Activated naive CD4-positive, alpha-beta T cell treated with anti-CD3 and anti-CD28 coated beads, Interleukin-2, amount 50 U/mL, for 72 hours (primary cell): Measurements from ENCODE around the gene ACSL1. TPM values are rescaled to one million over a fixed set of nuclear protein-coding genes. Genes with fewer than 3 reads are reported as not detected.
"Not testable (repeated sequence)": the region's sequence is repeated elsewhere in the genome, so short reads cannot be mapped to it uniquely, and the experiment has no call there.

Experiments used
- ATAC-seq, 2 donors: fragments of 150-1000 bp; cut with Tn5 transposase; 2 replicates each; pipeline ENCODE4 v1.10.0; 2021; ENCODE audit warnings: mild to moderate bottlenecking in 2 of 2, moderate library complexity in 2 of 2
- DNase-seq, 2 donors: peaks; one replicate each; pipeline ENCODE4 v3.0.0; 2021 to 2022; ENCODE audit warnings: low spot score in 2 of 2
- H3K27ac Mint-ChIP-seq, 2 donors: one replicate each; pipeline ENCODE4 v1.8.0; 2022; ENCODE audit warnings: mild to moderate bottlenecking in 2 of 2, mixed read lengths in 2 of 2
- H3K36me3 Mint-ChIP-seq, 2 donors: one replicate each; pipeline ENCODE4 v1.8.0; 2022; ENCODE audit warnings: mixed read lengths in 2 of 2
- H3K9me3 Mint-ChIP-seq, 2 donors: one replicate each; pipeline ENCODE4 v1.8.0; 2022; ENCODE audit warnings: mixed read lengths in 2 of 2
- total RNA-seq, 2 donors: library from RNA; stranded (reverse); gene quantifications; one replicate each; pipeline ENCODE4 v1.2.3, GENCODE V29; 2022

Gene ACSL1
- total RNA-seq, 2 donors from 2014 or later: 23.4 to 27.1 TPM

DNA sequence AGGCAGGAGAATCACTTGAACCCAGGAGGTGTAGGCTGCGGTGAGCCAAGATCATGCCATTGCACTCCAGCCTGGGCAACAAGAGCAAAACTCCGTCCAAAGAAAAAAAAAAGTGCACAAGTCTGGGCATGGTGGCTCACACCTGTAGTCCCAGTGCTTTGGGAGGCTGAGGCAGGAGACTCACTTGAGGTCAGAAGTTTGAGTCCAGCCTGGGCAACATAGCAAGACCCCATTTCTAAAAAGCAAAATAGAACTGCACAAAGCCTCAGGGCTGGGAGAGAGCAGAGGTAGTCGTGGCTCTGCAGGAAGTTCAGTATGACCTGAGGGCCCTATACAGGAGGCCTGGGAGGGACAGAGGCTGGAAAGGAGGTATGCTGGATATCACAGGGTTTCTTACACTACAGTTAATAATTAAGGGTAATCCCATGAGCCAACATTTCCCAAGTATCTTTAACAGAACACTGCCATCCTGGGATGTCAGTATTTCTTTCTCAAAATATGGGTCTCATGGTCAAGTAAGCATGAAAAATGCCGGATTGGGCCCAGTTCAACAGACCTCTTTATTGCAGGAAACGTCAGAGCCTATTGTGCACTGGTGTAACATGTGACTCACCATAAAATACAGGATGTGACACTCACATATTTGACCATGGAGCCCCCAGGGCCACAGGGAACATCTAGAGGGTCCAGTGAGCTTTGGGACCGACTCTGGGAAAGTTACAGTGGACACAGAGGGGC lies 37.8 kb downstream of the ACSL1 start:
- ATAC-seq: no peak
- H3K27ac Mint-ChIP-seq: no peak overlapping the region
- H3K36me3 Mint-ChIP-seq: peaks cover 9 to 19% of the 10 kb centered on the region in 2 donors
- H3K9me3 Mint-ChIP-seq: no peaks in the 10 kb centered on the region
- DNase-seq: no peak

DNA sequence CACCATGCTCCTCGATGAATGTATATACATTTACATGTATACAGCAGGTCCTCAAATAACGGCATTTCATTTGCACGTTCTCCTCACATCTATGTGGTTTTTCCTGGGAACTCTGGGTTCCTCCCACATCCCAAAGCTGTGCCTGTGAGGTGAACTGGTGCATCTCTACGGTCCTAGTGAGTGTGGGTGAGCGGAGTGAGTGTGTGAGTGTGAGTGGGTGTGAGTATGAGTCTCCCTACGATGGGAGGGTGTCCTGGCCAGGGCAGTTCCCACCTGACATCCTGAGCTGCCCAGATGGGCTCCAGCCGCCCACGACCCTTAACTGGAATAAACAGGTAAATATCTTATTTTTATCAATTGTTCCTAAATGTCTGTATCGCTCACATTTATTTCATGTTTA lies 40.0 kb downstream of the ACSL1 start:
- Mint-ChIP-seq H3K36me3 (peaks cover 5 to 32% of the 10 kb centered on the region in 2 donors), H3K9me3 (no peaks in the 10 kb centered on the region), H3K27ac (peak overlapping the region in 1 of 2 donors; percentile 65)
- ATAC-seq (peak in 1 of 2 donors; percentile 53), DNase-seq (no peak)

DNA sequence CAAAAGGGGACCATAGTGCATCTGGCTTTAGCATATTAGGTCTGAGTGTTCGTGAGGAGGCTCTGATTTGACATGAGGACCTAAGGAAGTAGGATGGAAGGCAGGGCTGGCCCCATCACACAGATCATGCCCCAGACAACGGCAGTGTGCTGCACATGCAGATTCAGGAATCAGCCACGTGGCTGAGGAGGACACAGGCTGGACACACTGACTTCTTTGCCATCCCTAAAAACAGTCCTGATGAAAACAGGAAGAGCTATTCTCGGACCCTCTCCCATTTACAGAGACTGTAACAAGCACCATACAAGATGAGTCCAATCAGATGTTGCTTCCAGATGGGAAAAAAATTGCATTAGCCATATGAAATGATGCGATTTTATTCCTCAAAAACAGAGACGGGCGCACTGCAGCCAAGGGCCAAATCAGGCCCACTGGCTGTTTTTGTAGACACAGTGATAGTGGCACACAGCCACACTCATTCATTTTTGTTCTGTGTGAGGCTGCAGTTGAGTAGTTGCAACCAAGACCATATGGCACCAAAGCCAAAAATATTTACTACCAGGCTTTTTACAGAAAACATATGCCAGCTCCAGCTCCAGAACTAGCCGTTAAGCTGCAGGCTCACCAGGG lies 41.0 kb downstream of the ACSL1 start:
- Mint-ChIP-seq H3K9me3 (no peaks in the 10 kb centered on the region), H3K36me3 (peaks cover 5 to 32% of the 10 kb centered on the region in 2 donors), H3K27ac (no peak overlapping the region)
- ATAC-seq (no peak), DNase-seq (no peak)

DNA sequence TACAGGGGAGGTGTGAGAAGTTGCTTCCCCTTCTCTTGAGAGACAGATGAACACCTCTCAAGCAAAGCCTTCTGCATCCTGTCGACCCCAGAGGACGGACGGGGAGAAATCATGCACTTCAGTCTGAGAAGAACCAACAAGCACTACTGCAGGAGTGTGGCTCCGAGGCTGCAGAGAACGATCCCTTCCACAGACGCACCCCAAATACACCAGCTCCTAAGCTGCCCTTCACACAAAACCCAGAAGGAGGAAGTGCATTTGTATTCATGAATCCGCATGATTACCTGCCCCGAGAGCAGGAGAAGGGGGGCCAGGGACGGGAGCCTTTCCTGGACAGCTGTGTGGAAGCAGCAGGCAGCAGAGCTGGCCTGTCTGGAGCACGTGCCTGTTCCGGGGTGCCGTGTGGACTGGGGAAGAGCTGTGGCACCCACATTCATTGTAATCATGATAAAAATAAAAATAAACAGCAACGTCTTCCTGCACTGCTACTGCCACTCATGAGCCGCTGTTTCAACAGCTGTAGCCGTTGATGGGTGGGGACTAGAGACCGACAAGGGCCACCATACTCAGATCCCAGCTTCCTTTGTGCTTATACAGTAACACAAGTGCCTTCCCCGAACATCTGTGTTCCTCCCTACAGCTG lies 42.9 kb downstream of the ACSL1 start:
- Mint-ChIP-seq H3K27ac (peak overlapping the region in 1 of 2 donors; percentile 84), H3K9me3 (peaks cover 0 to 4% of the 10 kb centered on the region in 2 donors), H3K36me3 (peaks cover 6 to 34% of the 10 kb centered on the region in 2 donors)
- peak; percentile 9 to 11 for ATAC-seq
- DNase-seq: no peak

- not testable (repeated sequence) for DNase-seq, H3K27ac Mint-ChIP-seq, H3K9me3 Mint-ChIP-seq, ATAC-seq
- peaks cover 4 to 24% of the 10 kb centered on the region in 2 donors for H3K36me3 Mint-ChIP-seq
These were observed 46.6 kb downstream of the ACSL1 start for GRCh38 chr4:184779160-184779559.

DNA sequence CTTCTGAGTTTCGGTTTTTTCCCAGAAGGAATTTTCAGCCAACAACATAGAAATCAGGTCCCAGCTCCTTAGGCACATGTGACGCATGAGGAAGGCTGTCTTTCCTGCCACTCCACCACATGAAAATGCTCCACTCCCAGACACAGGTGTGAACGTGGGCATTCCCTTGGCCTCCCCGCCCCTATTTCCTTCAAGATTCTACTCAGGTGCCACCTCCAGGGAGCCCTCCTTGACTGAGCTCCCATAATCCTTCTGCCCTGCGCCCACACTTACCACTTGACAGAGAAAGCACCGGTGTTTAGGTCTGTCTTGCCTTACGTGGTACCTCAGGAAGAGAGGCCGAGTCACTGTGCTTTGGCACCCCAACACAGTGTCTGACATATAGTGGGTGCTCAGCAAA lies 47.4 kb downstream of the ACSL1 start:
- DNase-seq (no peak), ATAC-seq (no peak)
- Mint-ChIP-seq H3K9me3 (peaks cover 0 to 4% of the 10 kb centered on the region in 2 donors), H3K36me3 (peaks cover 4 to 22% of the 10 kb centered on the region in 2 donors), H3K27ac (peak overlapping the region in 1 of 2 donors; percentile 32)

DNA sequence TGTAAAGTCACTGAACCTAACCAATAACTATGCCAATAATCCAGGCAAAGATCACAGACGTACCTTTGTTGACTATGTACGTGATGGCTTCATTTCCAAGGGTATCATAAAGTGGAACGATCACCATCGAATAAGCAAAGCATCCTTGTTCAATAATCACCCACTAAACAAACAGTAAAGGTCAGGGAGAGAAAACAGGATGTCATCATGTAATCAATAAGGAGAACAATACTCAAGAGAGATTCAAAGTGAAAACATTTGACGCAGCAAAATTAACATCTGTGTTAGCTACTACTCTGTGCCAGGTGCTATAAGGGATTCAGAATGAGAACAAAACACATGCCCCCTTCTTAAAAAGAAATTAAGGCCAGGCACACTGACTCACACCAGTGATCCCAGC lies 48.9 kb downstream of the ACSL1 start:
- H3K36me3 Mint-ChIP-seq: peaks cover 4 to 8% of the 10 kb centered on the region in 2 donors
- H3K9me3 Mint-ChIP-seq: peaks cover 0 to 4% of the 10 kb centered on the region in 2 donors
- no peak for ATAC-seq
- peak overlapping the region in 1 of 2 donors; percentile 41 for H3K27ac Mint-ChIP-seq
- DNase-seq: no peak

- ATAC-seq (no peak), DNase-seq (no peak)
- Mint-ChIP-seq H3K27ac (no peak overlapping the region), H3K36me3 (peaks cover 4 to 7% of the 10 kb centered on the region in 2 donors), H3K9me3 (peaks cover 0 to 4% of the 10 kb centered on the region in 2 donors)
These were observed 49.8 kb downstream of the ACSL1 start for GRCh38 chr4:184775854-184776555.

GRCh38 chr4:184774152-184774551 lies 51.6 kb downstream of the ACSL1 start:
- ATAC-seq (no peak), DNase-seq (no peak)
- no peak overlapping the region for H3K27ac Mint-ChIP-seq
- H3K36me3 Mint-ChIP-seq: peaks cover under 1 to 3% of the 10 kb centered on the region in 2 donors
- H3K9me3 Mint-ChIP-seq: peaks cover 0 to under 1% of the 10 kb centered on the region in 2 donors

DNA sequence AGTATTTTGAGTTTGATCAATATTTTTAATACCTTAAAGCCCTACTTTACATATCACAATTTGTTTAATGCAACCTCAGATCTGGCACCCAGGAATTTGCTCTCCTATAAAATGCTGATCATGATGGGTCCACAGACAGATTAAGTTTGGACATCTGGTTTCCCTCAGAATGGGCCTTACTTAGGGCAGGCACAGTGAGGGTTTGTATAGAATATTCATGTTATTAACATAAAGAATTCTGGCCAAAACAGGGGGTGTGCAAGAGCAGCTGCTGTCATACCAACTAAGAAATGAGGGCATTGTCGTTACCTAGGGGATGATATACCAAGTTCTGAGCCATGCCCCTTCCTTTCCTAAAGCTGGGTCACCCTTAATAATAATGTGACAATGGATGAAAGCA lies 54.4 kb downstream of the ACSL1 start:
- peaks cover 0 to 5% of the 10 kb centered on the region in 2 donors for H3K36me3 Mint-ChIP-seq
- H3K27ac Mint-ChIP-seq: no peak overlapping the region

GRCh38 chr4:184769141-184769765 lies 56.5 kb downstream of the ACSL1 start:
- Mint-ChIP-seq H3K9me3 (no peaks in the 10 kb centered on the region), H3K36me3 (peaks cover 0 to 8% of the 10 kb centered on the region in 2 donors), H3K27ac (no peak overlapping the region)
- DNase-seq (no peak), ATAC-seq (no peak)

More for the DNA sequence above, 54.4 kb downstream of the ACSL1 start:
- ATAC-seq (no peak), DNase-seq (no peak)
- H3K9me3 Mint-ChIP-seq: no peaks in the 10 kb centered on the region

DNA sequence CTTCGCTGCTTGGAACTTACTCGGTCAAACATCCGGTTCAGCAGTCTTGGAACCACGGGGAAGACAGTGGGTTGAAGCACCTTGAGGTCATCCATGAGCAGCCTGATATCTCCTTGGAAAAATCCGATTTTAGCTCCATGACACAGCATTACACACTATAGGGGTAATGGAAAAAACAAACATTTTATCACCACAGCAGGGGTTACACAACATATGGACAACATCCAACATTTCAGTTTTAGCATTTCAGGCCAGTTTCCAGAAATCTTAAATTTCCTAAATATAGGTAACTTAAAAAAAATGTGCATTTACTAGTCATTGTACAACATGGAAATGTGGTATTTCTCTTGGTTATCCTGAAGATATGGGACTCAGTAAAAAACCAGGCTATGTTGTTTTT lies 57.5 kb downstream of the ACSL1 start:
- ATAC-seq (no peak), DNase-seq (no peak)
- H3K9me3 Mint-ChIP-seq: no peaks in the 10 kb centered on the region
- peaks cover 4 to 8% of the 10 kb centered on the region in 2 donors for H3K36me3 Mint-ChIP-seq
- H3K27ac Mint-ChIP-seq: no peak overlapping the region

- peaks cover 13 to 16% of the 10 kb centered on the region in 2 donors for H3K36me3 Mint-ChIP-seq
- no peaks in the 10 kb centered on the region for H3K9me3 Mint-ChIP-seq
- no peak overlapping the region for H3K27ac Mint-ChIP-seq
- ATAC-seq (no peak), DNase-seq (no peak)
These were observed 59.3 kb downstream of the ACSL1 start for GRCh38 chr4:184766446-184766845.

DNA sequence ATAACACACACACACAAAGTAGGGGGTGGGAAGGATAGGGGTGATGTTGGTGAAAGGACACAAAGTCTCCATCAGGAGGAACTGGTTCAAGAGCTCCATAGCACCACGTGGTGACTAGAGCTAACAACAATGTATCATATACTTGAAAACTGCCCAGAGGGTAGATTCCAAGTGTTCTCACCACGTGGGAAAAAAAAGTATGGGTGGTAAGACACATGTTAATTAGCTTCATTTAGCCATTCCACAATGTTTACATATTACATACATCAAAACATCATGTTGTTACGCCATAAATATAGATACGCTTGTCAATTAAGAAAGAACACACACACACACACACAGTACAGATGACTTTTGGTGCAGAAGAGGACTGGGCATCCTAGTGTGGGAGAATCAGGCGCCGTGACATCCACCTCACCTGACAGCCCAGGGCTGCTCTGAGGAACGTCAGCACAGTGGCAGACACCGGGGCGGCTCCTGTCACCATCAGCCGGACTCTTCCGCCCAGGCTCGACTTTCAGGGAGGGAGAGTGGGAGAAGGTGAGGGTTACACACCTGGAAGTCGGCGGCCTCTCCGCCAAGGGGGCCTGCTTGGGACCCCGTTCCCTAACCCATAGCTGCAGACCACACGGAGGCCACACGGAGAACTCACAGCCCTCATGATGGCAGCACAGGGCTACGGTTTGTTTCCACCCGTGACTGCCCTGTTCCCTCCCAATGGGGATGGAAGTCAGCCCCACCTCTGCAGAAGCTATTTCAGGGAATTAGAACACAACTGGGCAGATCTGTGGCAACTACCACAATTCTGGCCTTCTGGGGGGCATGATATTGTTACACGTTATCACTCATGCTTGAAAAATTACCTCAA lies 60.1 kb downstream of the ACSL1 start:
- Mint-ChIP-seq H3K27ac (peak overlapping the region in 1 of 2 donors; percentile 40), H3K36me3 (peaks cover 17% of the 10 kb centered on the region in 2 donors), H3K9me3 (no peaks in the 10 kb centered on the region)
- DNase-seq (no peak), ATAC-seq (no peak)

- no peaks in the 10 kb centered on the region for H3K9me3 Mint-ChIP-seq
- no peak for DNase-seq
- peak overlapping the region; percentile 22 to 40 for H3K27ac Mint-ChIP-seq
- no peak for ATAC-seq
- peaks cover 25 to 26% of the 10 kb centered on the region in 2 donors for H3K36me3 Mint-ChIP-seq
These were observed 61.2 kb downstream of the ACSL1 start for GRCh38 chr4:184764601-184765000.
